ENCODE data around the gene SPG7. TPM values are rescaled to one million over a fixed set of nuclear protein-coding genes. Genes with fewer than 3 reads are reported as not detected.

Gene SPG7
- total and polyA plus RNA-seq, 9 of the 15 experiments (the other 6 are each of a cell fraction or from before 2014, with no cell fraction given): 5.8 to 89.1 (median 49.4) TPM

DNA sequence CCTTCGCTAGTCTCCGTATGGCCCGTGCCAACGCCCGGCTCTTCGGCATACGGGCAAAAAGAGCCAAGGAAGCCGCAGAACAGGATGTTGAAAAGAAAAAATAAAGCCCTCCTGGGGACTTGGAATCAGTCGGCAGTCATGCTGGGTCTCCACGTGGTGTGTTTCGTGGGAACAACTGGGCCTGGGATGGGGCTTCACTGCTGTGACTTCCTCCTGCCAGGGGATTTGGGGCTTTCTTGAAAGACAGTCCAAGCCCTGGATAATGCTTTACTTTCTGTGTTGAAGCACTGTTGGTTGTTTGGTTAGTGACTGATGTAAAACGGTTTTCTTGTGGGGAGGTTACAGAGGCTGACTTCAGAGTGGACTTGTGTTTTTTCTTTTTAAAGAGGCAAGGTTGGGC is 54.7 kb downstream of the SPG7 start:
- peaks cover 39 to 60% of the 10 kb centered on the region in 2 experiments for H3K4me1 ChIP-seq (replicated peaks in 1 of 2; ENCODE audit: control insufficient read depth in 2 of 2, insufficient read depth in 2 of 2, low read length in 2 of 2)
- TF ChIP-seq, protein P1, sequence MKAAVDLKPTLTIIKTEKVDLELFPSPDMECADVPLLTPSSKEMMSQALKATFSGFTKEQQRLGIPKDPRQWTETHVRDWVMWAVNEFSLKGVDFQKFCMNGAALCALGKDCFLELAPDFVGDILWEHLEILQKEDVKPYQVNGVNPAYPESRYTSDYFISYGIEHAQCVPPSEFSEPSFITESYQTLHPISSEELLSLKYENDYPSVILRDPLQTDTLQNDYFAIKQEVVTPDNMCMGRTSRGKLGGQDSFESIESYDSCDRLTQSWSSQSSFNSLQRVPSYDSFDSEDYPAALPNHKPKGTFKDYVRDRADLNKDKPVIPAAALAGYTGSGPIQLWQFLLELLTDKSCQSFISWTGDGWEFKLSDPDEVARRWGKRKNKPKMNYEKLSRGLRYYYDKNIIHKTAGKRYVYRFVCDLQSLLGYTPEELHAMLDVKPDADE (conservative IDR thresholded peaks at IDR 0.05; ENCODE audit: control insufficient read depth, low read depth, low read length): no peak
- TF ChIP-seq ZNF583 (CRISPR knock-in tag; IDR thresholded peaks at IDR 0.05) (no peak), JUN (IDR thresholded peaks at IDR 0.05; ENCODE audit: borderline replicate concordance, low read depth, low read length) (no peak), JUN (CRISPR knock-in tag; IDR thresholded peaks at IDR 0.05; ENCODE audit: borderline replicate concordance) (no peak), RBM22 (IDR thresholded peaks at IDR 0.05; ENCODE audit: low read depth, low read length, poor library complexity, severe bottlenecking) (no peak), RBFOX2 (IDR thresholded peaks at IDR 0.05; ENCODE audit: low read depth, low read length) (peak; percentile 47), HNRNPL (IDR thresholded peaks at IDR 0.05; ENCODE audit: low read depth, low read length) (0 out of 2 replicates have a peak, but pooled peaks have one; percentile 13)
- TF ChIP-seq, protein P2, sequence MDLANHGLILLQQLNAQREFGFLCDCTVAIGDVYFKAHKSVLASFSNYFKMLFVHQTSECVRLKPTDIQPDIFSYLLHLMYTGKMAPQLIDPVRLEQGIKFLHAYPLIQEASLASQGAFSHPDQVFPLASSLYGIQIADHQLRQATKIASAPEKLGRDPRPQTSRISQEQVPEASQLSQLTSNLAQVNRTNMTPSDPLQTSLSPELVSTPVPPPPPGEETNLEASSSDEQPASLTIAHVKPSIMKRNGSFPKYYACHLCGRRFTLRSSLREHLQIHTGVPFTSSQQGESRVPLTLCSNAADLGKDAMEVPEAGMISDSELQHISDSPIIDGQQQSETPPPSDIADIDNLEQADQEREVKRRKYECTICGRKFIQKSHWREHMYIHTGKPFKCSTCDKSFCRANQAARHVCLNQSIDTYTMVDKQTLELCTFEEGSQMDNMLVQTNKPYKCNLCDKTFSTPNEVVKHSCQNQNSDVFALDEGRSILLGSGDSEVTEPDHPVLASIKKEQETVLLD (IDR thresholded peaks at IDR 0.05): no peak
- TF ChIP-seq, protein P3, sequence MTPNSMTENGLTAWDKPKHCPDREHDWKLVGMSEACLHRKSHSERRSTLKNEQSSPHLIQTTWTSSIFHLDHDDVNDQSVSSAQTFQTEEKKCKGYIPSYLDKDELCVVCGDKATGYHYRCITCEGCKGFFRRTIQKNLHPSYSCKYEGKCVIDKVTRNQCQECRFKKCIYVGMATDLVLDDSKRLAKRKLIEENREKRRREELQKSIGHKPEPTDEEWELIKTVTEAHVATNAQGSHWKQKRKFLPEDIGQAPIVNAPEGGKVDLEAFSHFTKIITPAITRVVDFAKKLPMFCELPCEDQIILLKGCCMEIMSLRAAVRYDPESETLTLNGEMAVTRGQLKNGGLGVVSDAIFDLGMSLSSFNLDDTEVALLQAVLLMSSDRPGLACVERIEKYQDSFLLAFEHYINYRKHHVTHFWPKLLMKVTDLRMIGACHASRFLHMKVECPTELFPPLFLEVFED (CRISPR knock-in tag; conservative IDR thresholded peaks at IDR 0.05): no peak
- TF ChIP-seq, protein P4, sequence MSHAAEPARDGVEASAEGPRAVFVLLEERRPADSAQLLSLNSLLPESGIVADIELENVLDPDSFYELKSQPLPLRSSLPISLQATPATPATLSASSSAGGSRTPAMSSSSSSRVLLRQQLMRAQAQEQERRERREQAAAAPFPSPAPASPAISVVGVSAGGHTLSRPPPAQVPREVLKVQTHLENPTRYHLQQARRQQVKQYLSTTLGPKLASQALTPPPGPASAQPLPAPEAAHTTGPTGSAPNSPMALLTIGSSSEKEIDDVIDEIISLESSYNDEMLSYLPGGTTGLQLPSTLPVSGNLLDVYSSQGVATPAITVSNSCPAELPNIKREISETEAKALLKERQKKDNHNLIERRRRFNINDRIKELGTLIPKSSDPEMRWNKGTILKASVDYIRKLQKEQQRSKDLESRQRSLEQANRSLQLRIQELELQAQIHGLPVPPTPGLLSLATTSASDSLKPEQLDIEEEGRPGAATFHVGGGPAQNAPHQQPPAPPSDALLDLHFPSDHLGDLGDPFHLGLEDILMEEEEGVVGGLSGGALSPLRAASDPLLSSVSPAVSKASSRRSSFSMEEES (CRISPR knock-in tag; IDR thresholded peaks at IDR 0.05): no peak
- ChIA-PET POLR2A (interaction anchor here (0.8 to 2.7 kb wide), 5 partner anchors 9 to 803 kb away, joined by 3 to 15 read pairs (median 6); partner anchors contain the start of gene CPNE7), CTCF (ENCODE audit: low intra/inter-chr PET ratio) (no interaction called here)
- H3K27me3 ChIP-seq (ENCODE audit: control insufficient read depth in 2 of 2, insufficient read depth in 2 of 2, low read length in 2 of 2): no peaks in the 10 kb centered on the region; a peak in 1 of 5 replicates
- DNase-seq (ENCODE audit: extremely low read depth in 1 of 4, low spot score in 3 of 4): no peak
- peaks cover 60% of the 10 kb centered on the region for H4K20me1 ChIP-seq (replicated peaks; ENCODE audit: control insufficient read depth, insufficient read depth, low read length)
- no TSS peak for BruUV-seq (replicated peaks)
- H3K4me3 ChIP-seq: peak overlapping the region; percentile 84
- H3K4me2 ChIP-seq (ENCODE audit: insufficient read depth, low read length): peak overlapping the region; percentile 99
- WGBS (ENCODE audit: insufficient coverage, low coverage, missing lambda C conversion rate): 21% methylated on average over 4 of the region's 12 CpGs
- FAIRE-seq: no peak
- peaks cover 51% of the 10 kb centered on the region for H3K79me2 ChIP-seq (ENCODE audit: control insufficient read depth, insufficient read depth, low read length)
- intact Hi-C loops (cut with micrococcal nuclease) (loop anchor here (10.0 kb wide), 1 partner anchor 758 kb away; the partner anchor contains the start of gene CDT1), in situ Hi-C loops (cut with MboI) (no loop called here)
- no peak for ATAC-seq
- H3K9me1 ChIP-seq (ENCODE audit: control insufficient read depth, insufficient read depth, low read length): peaks cover 6% of the 10 kb centered on the region
- peak overlapping the region; percentile 90 to 95 for H3K9ac ChIP-seq (ENCODE audit: insufficient read depth in 1 of 2, low read depth in 2 of 2, low read length in 2 of 2)
- no peak overlapping the region for H2AFZ ChIP-seq (ENCODE audit: low read depth, low read length)
- H3K27ac ChIP-seq (ENCODE audit: extremely low read depth, low read depth, low read length): peak overlapping the region; percentile 94; the same call in 1 of the 3 replicates
- 0 out of 2 replicates have a peak, but pooled peaks cover 2% of the 10 kb centered on the region for H3K9me3 ChIP-seq (replicated peaks; ENCODE audit: control insufficient read depth, insufficient read depth, low read depth, low read length)
- H3K36me3 ChIP-seq (ENCODE audit: control insufficient read depth, insufficient read depth, low read length): peaks cover 41% of the 10 kb centered on the region
